HCEC 1CT (cell line): ENCODE data around the gene GJC2.
A peak's percentile ranks its signal among the peaks of the same experiment; 100 is the strongest.
"Not testable (repeated sequence)": the region's sequence is repeated elsewhere in the genome, so short reads cannot be mapped to it uniquely, and the experiment has no call there.

Source experiments
- DNase-seq: peaks from one replicate; pipeline ENCODE4 v3.0.0-alpha.2; 2017

Gene GJC2

DNA sequence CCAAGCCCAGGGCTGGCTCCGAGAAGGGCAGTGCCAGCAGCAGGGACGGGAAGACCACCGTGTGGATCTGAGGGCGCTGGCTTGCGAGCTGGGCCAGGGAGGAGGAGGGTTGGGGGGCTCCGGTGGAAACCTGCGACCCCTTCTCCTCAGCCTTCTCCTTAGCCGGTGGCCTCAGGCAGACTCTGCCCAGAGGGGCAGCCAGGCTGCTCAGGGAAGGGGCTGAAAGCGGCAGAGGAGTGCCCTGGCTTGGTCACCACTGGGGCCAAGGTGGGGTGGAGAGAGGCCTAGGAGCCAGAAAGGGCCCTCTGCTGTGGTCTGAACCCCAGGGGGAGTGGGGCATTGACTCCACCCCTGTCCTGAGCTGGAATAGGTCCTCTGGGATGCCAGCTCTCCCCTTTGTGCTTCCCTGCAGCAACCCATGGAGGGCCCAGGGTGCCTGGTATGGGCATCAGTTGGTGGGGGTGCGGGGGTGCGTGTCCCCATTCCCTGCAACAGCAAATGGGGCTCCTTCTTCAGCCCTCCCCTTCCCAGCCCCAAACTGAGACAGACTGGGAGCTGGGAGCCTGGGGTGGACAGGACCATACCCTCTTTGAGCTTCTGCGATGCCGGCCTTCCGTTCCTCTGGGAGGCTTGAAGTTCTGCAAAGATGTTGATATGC is 9.4 kb downstream of the GJC2 start:
- no peak for DNase-seq

DNA sequence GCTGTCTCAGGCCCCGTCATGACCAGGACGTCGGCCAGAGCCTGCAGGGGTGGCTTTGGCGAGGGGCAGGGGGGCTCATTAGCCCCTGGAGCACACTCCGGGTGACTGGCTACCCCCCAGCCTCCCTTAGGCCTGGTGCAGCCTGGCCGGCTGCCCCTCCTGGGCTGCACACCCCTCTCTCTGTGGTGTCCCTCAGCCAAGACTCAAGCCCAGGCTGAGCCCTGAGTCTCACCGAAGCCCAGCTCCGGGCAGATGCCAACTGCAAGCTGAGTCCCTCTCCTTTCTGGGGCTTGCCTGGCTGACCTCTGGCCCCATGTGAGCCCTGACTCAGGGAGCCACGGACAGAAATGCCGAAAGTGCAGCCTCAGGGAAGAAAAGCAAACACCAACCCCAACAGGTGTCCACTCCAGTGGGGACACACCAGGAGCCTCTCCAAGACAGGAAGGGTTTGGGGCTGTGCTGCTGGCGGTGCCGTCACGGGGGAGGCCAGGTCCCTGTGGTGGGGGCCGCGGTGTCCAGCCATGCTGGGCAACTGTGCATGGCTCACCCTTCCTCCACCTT is 10.6 kb downstream of the GJC2 start:
- no peak for DNase-seq

DNA sequence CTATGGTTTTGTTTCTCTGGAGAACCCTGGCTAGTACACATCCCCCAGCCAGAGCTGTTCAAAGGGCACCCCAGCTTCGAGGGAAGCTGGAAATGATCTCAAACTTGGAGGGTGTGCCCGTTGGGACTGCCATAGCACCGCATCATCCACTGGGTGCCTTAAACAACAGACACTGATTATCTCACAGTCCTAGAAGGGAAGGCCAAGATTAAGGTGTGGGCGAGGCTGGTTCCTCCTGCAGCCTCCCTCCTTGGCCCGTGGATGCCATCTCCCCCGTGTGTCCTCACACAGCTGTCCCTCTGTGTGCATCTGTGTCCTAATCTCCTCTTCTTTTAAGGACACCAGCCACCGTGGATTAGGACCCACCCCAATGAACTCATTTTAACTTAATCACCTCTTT is 11.6 kb downstream of the GJC2 start:
- DNase-seq: no peak

DNA sequence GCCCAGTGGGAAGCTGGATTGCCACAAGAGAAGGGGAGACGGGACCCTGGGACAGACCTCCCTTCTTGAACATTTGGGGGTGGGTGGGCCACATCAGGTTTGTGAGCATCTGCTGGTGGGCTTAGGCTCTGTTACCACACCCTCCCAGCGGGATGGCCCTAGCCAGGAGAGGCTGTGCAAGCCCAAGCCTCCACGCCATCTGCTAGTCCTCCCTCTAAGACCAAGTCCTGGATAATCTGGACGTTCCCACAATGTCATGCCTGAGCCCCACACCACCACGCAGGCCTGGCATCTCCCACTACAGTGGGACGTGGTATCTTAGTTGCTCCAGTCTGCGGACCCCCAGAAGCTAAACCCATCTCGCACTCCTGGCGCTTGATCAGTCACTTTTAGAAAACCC is 12.1 kb downstream of the GJC2 start:
- no peak for DNase-seq

DNA sequence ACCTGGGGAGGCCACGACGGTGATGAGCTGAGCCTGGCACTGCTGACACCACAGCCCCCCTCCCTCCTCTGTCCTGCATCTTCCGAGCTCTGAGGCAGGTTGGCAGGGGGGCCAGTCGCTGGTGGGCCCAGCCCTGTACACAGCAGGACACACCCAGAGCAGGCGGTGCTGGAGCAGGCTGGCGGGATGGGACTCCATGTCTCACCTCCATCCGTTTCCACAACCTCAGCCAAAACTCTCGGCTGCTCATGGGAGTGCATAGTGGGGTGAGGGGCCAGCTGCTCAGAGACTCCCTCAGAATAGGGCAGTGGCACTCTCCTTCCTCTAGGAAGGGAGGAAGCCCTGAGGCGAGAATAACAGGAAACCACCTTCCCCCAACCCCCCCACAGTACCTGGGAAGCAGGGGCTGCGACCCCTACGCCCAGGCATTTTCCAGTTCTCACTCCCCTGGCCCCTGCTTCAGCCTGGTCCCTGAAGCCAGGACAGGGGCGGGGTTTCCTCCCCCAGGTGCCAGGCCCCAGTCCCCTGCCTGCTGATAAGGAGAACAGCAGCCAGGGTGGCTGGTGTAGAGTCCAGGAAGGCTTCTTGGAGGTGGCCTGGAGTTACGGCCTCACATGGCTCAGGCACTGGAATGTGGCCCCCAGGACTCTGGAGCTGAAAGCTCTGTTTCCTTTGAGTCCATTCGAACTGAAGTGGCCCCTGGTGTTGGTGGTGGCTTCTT is 12.7 kb downstream of the GJC2 start:
- no peak for DNase-seq

DNA sequence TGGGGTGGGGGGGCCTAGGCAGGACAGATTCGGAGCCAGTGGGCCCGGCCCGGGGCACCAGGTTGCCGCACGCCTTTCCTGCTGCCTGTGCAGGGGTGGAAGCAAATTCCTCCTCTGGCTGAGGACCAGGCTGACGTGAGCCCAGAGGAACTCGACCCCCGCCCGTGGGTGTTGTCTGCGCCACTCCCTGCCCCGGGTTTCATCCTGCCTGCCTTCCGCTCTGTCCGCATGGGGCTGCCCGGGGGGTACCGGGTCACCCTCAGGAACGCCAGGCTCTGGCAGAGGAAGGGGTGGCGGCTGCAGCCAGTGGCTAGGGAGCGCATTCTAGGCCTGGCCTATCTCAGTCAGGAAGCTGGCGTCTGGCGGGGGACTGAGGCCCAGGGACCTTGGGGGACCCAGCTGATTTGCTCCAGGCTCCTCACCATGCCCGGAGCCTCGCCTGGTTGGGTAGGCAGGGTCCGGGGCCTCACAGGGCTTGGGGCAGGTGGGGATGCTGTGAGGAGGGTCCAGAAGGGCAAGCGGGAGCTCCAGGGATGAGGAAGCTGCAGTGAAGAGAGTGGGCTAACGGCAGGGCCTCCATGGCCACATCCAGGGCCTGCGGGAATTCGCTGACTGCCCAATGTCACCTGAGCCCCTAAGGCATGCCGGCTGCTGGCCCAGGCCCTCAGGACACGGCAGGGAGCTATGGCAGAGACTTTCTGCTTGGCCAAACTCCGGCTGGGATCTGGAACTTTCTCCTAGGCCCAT is 13.4 kb downstream of the GJC2 start:
- no peak for DNase-seq

DNA sequence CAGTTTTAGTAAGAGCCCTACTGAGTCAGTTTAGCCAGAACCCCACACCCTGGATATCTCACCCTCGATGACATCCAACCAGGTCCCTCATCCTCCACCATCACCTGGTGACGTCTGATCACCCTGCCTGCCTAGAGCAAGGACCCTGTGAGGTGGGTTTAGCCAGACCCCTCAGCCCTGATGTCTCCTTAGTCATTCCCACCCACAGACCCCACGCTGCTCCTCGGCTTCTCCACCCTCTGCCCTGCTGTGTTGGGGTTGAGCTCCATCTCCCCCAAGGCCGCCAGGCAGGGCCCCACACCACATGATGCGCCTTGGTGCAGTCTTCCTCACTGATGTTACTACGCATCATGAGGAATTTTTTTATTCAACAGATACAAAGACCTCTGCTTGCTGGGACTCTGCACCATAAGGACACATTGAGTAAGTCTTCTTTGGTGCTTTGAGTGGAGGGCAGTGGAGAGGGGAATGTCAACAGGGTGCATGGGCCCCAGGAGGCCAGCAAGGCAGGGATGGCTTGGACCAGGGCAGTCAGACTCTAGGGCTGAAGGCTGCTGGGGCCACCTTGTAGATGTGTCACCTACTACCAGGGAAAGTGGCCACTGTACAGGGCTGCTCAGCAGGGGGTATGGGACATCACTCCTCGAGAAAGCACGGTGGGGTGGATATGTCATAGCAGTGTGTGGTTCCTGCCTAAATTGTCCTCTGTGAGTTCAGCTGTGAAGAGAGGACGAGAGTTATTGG is 14.2 kb downstream of the GJC2 start:
- no peak for DNase-seq

DNA sequence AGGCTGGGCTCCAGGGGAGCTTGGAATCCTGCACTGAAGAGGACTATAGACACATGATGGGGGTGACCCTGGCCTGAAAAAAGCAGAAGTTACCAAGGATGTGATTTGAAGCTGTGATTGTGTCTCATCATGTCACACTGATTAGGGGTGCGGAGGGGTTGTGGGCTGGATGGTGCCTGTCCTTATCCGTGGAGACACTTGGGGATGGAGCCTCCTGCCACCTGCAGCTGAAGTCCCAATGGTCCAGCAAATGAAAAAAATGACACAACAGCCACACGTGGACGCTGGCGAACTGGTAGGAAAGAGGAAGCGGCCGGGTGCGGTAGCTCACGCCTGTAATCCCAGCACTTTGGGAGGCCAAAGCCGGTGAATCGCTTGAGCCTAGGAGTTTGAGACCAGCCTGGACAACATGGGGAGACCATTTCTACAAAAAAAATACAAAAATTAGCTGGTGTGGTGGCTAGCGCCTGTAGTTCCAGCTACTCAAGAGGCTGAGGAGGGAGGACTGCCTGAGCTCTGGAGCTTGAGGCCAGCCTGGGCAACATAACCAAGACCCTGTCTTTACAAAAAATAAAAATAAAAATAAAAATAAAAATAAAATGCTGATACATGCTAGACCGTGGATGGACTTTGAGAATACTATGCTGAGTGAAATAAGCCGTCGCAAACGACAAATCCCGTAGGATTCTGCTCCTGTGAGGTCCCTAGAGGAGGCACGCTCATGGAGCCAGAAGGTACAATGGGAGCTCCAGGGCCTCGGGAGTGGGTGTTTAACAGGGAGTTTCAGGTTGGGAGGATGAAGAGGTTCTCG is 15.0 kb downstream of the GJC2 start:
- DNase-seq: no peak

DNA sequence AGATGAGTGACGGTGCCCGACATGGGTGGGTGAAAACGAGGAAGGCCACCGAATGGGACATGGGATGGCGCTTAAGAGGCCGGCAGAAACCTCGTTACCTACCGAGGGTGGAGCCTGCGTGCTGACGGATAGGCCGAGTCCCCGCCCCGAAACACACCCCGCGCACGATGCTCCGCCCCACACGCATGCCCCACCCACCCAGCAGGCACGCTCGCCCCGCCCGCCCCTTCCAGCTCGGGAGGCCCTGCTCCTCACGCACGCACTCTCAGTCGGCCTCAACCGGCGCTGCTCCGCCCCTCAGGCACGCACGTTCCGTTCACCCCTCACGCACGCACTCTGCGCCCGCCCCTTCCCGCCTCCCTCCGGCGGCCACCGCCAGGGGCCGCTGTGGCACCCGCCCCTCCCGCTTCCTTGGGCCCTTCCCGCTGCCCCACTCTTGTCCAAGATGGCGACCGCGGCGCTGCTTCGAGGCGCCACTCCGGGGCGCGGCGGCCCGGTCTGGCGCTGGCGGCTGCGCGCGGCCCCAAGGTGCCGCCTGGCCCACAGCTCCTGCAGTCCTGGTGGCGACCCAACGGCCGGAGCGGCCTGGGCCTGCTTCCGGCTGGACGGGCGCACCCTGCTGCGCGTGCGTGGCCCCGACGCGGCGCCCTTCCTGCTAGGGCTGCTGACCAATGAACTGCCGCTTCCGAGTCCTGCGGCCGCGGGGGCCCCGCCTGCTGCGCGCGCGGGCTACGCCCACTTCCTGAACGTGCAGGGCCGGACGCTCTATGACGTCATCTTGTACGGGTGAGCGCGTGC is 15.8 kb downstream of the GJC2 start, which contains the start of gene IBA57:
Gene IBA57 (plus strand): TSS at position 433 of the 798 bp plus-strand sequence. CDS start 13 bp downstream, at position 446.
- DNase-seq: peak; percentile 99

DNA sequence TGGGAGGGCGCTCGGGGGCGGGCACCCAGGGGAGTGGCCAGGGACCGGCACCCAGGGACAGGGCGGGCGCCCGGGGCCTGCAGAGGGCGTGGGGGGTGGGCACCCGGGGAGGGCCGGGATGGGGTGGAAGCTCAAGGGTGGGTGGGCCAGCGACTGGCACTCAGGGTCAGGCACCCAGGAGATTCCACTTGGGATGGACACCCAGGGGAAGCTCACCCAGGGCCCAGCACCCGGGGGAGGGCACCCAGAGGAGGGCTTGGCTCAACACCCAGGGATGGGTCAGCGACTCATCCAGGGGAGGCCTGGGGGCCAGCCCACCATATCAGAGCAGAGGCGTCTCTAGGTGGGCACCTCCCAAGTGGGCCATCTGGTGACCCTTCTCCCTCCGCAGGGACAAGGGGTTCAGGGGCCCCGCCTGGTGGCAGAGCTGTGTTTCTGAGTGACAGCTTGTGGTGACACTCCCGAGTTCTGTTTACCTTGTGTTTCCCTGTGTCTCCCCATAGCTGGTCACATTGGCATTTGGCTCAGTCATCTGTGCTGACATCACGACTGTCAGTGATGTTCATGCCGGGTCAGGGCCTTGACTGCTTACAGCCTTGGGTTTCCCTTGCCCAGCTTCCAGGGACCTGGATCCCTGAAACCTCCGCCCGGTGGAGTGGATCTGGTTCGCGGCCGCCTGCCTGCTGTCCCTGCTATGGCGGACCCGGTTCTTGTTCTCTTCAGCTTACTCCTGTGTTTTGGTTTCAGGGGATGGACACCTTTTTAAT is 16.6 kb downstream of the GJC2 start:
- DNase-seq: peak; percentile 44

DNA sequence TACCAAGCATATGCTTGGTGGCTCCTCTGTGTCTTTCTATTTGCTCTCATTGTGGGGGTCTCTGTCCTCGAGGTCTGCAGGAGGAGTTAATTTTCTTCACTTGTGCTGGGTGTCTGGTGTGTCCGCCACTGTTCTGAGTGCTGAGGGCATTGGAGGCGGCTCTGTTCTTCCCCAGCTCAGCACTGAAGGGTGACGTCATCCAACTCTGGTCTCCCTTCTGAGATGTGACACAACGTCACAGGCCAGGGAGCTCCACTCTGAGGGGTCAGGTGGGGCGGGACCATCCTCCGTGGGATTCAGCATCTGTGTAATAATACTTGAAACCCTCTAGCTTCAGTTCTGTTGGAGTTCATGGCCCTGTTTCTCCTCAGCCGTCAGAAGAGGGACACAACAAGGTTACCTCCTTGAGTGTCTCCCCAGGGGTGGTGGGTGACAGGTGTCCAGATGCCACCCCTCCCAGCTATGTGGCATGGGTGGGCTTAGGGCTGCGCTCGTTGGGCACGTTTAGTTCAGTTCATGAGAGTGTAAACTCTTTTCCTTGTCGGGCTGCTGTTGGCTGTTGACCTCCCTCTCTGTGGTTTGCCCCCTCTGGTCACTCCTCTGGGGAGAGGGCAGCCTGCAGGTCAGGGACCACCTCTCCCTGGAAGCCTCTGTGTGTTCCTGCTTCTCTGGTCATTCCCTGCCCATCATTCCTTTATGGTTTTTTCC is 19.0 kb downstream of the GJC2 start:
- DNase-seq: no peak

DNA sequence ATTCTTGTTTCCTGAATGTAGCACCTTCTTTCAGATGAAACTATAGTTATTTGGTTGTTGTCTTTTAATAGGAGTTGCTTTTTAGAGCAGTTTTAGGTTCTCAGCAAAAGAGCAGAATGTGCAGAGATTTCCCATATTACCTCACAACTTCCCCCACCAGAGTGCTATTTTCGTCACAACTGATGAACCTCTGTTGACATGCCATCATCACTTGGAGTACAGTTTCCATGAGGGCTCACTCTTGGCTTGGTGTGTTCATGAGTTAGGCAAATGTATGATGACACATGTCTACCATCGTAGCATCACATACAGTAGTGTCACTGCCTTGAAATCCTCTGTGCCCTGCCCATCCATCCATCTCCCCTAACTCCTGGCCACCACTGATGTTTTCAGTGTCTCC is 19.6 kb downstream of the GJC2 start:
- no peak for DNase-seq

DNA sequence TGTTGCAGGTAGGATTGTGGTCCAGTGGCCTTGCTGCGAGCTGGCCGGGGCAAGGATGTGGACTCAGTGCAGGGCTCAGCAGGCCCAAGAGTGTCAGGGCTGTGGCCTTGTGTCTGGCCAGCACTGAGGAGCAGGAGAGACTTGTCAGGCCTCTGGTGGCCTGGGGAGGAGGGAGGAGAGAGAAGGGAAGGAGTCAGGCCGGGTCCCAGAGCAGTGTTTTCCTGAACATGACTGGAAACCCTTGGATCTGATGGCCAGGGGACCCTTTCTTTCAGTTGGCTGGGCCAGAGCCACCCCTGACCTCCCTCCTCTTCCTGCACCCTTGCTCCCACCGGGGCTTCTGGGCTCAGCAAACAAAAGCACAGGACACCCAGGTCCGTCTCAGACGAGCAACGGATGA is 20.9 kb downstream of the GJC2 start:
- DNase-seq: no peak

DNA sequence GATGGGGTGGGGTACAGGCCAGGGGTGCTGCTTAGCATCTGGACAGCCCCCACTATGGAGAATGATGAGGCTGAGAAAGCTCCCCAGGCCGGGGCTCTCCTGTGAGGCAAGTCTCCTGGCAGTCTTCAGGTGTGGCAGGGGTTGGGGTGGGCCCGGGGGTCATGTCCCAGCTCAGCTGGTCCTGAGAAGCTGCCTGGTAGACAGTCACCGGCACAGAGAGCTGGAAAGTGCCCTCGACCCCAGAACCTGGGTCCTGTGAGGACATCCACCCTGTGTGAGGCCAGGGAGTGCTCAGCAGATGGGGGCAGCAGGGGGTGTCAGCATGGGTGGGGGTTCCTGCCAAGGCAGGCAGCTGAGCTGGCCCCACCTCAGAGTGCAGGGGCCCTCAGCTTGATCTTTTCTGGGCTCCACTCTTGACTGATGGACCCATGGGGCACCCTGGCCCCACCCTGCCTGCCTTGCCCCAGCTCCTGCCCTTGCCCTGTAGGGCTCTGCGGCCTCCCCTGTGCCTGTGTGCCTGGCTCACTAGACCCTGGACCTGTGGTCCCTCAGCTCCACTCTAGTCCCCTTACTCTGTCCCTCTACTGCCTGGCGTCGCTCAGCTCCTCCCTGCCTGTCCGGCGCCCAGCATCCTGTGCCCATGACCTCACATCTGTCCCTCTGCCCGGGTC is 21.6 kb downstream of the GJC2 start:
- no peak for DNase-seq

DNA sequence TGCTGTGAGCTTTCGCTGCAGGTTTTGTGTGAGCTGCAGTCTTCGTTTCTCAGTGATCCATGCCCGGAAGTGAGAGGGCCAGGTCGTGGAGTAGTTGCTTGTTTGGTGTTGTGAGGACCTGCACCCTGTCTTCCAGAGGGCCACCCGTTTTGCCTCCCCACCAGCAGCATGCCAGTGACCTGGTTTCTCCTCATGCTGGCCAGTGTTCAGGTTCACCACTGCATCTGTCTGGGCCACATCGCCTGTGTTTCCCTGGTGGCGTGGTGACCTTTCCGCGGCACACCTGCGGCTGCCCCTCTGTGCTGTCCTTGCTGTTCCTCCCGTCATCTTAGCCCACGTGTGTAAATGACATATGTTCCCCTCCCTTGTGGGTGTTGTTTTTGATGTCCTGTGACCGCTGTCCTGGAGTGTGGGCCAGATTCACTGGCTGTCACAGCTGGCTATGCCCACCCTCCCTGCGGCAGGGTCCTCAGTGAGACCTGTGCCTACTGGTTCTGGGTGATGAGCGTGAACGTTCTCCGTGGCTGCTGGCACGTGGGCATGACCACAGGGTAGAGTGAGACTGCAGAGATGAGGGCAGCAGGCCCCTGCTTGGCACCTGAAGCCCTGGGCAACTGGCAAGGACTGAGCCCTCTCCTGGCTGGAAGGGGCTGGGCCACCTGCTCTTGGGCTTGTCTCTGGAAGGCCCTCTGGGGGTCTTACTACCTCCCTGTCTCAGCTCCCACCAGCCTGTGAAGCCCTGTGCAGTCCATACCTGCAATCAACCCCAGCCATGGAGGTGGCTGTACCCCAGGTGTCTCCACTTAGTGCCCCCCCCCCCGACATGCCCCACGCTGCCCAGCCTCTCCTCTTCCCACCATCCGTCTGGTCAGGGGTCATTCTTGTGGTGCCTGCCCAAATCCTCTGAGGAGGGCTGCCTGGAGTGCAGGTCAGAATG is 23.1 kb downstream of the GJC2 start:
- DNase-seq: no peak

DNA sequence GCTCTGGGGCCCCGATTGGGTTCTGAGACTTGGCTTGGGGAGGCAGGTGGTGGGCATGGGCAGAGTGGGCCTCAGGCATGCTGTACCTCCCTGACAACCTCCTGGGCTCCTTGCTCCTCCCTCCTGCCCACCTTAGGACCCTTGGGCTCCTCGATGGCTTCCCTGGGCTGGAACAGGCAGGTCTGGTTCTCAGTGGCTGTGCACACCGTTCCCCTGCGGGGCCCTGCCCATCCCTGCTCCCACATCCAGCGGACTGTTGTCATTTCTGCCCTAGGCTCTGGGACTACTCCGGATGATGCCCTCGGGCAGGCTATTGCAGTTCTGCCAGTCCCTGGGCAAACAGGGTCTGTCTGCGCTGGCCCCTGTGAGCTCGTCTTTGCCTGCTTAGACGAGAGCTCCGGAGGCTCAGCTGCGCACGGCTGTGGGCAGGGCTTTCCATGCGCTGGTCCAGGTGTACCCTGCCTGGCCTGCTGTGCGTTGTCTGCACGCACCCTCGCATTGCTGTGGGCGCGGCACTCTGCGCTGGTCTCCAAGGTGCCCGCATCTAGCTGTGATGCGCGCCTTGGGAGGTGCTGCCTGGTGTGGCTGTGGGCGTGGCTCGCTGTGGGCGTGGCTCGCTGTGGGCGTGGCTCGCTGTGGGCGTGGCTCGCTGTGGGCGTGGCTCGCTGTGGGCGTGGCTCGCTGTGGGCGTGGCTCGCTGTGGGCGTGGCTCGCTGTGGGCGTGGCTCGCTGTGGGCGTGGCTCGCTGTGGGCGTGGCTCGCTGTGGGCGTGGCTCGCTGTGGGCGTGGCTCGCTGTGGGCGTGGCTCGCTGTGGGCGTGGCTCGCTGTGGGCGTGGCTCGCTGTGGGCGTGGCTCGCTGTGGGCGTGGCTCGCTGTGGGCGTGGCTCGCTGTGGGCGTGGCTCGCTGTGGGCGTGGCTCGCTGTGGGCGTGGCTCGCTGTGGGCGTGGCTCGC is 24.1 kb downstream of the GJC2 start:
- DNase-seq: not testable (repeated sequence)
